K562 treated with DMSO at 1 percent for 4 hours (cell line): ENCODE results near the gene SS18. TPM values are rescaled to one million over a fixed set of nuclear protein-coding genes. Genes with fewer than 3 reads are reported as not detected.

Source experiments
- total RNA-seq: library from RNA; unstranded; fragments of 300-600 nt; gene quantifications from 2 replicates; pipeline ENCODE4 v1.2.3, GENCODE V29; 2022; ENCODE audit not compliant: insufficient read depth

SS18 gene, protein sequence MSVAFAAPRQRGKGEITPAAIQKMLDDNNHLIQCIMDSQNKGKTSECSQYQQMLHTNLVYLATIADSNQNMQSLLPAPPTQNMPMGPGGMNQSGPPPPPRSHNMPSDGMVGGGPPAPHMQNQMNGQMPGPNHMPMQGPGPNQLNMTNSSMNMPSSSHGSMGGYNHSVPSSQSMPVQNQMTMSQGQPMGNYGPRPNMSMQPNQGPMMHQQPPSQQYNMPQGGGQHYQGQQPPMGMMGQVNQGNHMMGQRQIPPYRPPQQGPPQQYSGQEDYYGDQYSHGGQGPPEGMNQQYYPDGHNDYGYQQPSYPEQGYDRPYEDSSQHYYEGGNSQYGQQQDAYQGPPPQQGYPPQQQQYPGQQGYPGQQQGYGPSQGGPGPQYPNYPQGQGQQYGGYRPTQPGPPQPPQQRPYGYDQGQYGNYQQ
- total RNA-seq = 37.2 and 45.2 TPM in 2 replicates

GRCh38 chr18:26090130-26091046 lies at the start of gene SS18:
Gene SS18 (minus strand): TSS chr18:26090613. CDS start chr18:26090569, 44 bp downstream.

GRCh38 chr18:26133652-26134051 lies 43.2 kb upstream of the SS18 start, which contains the start of gene PSMA8:
Gene PSMA8 (plus strand): TSS chr18:26133869. CDS start chr18:26133966, 97 bp downstream.

Other genes with a start within 250 kb of the SS18 start
- gene PSMA8, start 43.3 kb upstream of the SS18 start, total RNA-seq = not detected in 2 replicates
- gene TAF4B, start 135.8 kb upstream of the SS18 start, total RNA-seq = 4.6 and 5.7 TPM in 2 replicates